Measurements from ENCODE around the gene IER3. TPM values are rescaled to one million over a fixed set of nuclear protein-coding genes. Genes with fewer than 3 reads are reported as not detected.
"Not testable (repeated sequence)": the region's sequence is repeated elsewhere in the genome, so short reads cannot be mapped to it uniquely, and the experiment has no call there.

Gene IER3
- total and polyA plus RNA-seq, 7 donors = 3.1 to 321 (median 18.5) TPM

DNA sequence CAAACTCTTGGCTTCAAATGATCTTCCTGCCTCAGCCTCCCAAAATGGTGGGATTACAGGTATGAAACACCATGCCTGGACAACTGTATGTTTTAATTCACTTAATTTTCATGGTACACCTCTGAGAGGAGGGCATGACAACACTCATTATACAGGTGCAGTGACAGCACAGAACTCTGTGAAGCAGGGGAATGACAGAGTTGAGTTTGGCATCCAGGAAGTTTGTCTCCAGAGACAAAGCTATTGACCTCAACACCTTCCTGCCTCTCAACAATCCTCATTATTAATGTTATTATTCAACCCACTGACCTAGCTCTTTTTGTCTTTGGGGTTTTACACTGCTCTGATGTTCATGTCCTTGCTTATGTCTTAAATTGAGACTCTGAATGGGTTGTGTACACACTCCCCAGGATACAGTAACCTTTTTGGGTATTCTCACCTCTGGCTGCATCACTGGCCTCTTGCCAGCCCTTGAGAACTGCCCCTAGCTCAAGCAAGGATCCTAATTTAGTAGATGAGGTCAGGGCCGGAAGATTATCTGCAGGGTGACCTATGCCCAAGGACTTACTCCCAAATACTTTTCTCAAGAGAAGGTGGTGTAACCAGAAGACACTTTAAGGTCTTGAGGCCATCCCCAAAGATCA, 13.0 kb upstream of the IER3 start:
- peaks cover 24% of the 10 kb centered on the region for H3K4me1 ChIP-seq
- DNase-seq (no peak), ATAC-seq (peak in 2 of 4 donors; percentile 23 to 50)
- TF ChIP-seq, protein P1, sequence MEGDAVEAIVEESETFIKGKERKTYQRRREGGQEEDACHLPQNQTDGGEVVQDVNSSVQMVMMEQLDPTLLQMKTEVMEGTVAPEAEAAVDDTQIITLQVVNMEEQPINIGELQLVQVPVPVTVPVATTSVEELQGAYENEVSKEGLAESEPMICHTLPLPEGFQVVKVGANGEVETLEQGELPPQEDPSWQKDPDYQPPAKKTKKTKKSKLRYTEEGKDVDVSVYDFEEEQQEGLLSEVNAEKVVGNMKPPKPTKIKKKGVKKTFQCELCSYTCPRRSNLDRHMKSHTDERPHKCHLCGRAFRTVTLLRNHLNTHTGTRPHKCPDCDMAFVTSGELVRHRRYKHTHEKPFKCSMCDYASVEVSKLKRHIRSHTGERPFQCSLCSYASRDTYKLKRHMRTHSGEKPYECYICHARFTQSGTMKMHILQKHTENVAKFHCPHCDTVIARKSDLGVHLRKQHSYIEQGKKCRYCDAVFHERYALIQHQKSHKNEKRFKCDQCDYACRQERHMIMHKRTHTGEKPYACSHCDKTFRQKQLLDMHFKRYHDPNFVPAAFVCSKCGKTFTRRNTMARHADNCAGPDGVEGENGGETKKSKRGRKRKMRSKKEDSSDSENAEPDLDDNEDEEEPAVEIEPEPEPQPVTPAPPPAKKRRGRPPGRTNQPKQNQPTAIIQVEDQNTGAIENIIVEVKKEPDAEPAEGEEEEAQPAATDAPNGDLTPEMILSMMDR (IDR thresholded peaks at IDR 0.05) = no peak
- no peaks in the 10 kb centered on the region for H3K9me3 ChIP-seq
- intact Hi-C loops (cut with DNase I) = no loop called here
- H3K27me3 ChIP-seq (ENCODE audit: insufficient read depth in 3 of 3, low read length in 2 of 3) = no peaks in the 10 kb centered on the region
- H3K4me3 ChIP-seq = no peak overlapping the region
- H3K27ac ChIP-seq = peak overlapping the region; percentile 17
- no peaks in the 10 kb centered on the region for H3K36me3 ChIP-seq (ENCODE audit: insufficient read depth in 1 of 2, low read depth in 1 of 2)
- WGBS, 3 donors = 36 to 75% (median 62%) methylated on average over 1 of the region's 1 CpG

DNA sequence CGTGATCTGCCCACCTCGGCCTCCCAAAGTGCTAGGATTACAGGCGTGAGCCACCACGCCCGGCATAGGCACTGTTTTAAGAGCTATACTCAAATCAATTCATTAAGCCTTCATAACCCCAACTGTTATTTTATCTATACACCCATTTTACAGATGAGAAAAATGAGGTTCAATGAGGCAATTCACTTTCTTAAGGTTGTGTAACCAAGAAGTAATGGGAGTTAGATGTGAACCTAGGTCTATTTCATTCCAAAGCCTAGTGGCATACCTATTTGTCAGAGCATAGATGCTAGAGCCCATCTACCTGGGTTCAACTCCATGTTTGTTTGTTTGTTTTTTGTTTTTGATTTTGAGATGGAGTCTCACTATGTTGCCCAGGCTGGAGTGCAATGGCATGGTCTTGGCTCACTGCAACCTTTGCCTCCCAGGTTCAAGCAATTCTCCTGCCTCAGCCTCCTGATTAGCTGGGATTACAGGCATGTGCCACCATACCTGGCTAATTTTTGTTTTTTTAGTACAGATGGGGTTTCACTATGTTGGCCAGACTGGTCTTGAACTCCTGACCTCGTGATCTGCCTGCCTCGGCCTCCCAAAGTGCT, 12.2 kb upstream of the IER3 start:
- H3K4me1 ChIP-seq = peaks cover 30% of the 10 kb centered on the region
- DNase-seq; ATAC-seq; intact Hi-C loops (cut with DNase I); H3K27me3 ChIP-seq (ENCODE audit: insufficient read depth in 3 of 3, low read length in 2 of 3); H3K27ac ChIP-seq; H3K4me3 ChIP-seq; H3K36me3 ChIP-seq (ENCODE audit: insufficient read depth in 1 of 2, low read depth in 1 of 2); H3K9me3 ChIP-seq: not testable (repeated sequence)
- 91 to 98% (median 92%) methylated on average over 7 of the region's 7 CpGs for WGBS, 3 donors

DNA sequence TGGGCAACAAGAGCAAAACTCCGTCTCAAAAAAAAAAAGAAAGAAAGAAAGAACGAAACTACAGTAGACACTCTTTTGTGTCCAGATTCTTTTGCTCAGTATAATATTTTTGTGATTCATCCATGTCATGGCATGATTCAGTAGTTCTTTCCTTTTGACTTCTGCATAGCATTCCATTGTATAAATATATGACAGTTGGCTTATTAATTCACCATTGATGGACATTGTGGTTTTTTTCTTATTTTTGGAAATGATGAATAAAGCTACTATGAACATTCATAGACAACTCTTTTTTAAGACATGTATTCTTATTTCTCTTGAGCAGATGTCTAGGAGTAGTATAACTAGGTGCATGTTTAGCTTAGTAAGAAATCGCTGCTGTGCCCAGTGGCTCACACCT, 10.3 kb upstream of the IER3 start:
- TF ChIP-seq, protein P1 (IDR thresholded peaks at IDR 0.05) = no peak
- H3K4me3 ChIP-seq = no peak overlapping the region
- no peaks in the 10 kb centered on the region for H3K36me3 ChIP-seq (ENCODE audit: insufficient read depth in 1 of 2, low read depth in 1 of 2)
- no peaks in the 10 kb centered on the region for H3K27me3 ChIP-seq (ENCODE audit: insufficient read depth in 3 of 3, low read length in 2 of 3)
- no peaks in the 10 kb centered on the region for H3K9me3 ChIP-seq
- no peak overlapping the region for H3K27ac ChIP-seq
- ATAC-seq (no peak), DNase-seq (no peak)
- intact Hi-C loops (cut with DNase I) = no loop called here
- 91 to 94% (median 93%) methylated on average over 3 of the region's 3 CpGs for whole genome bisulfite sequencing, 3 donors
- peaks cover 33% of the 10 kb centered on the region for H3K4me1 ChIP-seq

DNA sequence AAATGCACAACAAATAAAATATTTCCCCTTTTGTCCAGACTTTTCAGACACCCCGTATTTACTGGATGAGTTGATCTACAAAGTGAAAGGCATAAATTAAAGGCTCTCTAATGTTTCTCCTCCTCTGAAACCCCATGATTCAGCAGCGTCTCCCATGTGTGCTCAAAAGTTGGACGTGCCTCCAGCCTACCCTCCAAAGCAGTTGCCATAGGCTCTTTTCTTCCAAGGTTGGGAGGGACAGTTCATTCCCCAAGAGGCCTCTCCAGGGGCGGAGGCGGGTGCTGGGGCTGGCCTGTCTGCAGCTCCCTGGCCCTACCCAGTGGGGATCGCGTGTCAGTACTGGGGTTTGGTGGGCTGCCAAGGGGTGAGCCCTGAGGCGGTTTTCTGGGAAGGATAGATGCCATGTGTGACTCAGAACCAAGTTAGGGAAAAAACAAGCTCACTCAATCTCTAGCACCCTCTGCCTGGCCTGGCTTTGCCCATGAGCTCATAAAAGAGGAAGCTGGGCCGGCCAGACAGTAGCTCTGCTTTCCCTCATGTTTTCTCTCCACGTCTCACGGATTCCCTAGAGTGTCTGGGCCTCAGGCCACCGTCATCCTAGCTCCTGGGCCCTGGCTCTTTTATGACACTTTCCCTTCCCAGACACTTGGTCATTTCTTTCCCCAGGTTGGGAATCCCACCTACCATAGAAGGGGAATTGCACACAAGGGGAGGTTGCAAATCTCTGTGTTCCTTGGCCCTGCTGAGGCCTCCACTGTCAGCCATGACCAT, 8.0 kb upstream of the IER3 start:
- intact Hi-C loops (cut with DNase I) = no loop called here
- Histone ChIP-seq H3K36me3 (ENCODE audit: insufficient read depth in 1 of 2, low read depth in 1 of 2) (no peaks in the 10 kb centered on the region), H3K4me1 (peaks cover 26% of the 10 kb centered on the region), H3K27ac (peak overlapping the region; percentile 91), H3K27me3 (ENCODE audit: insufficient read depth in 3 of 3, low read length in 2 of 3) (no peaks in the 10 kb centered on the region), H3K9me3 (no peaks in the 10 kb centered on the region), H3K4me3 (peak overlapping the region; percentile 33)
- WGBS, 3 donors = 13 to 21% (median 13%) methylated on average over 12 of the region's 12 CpGs
- peak; percentile 98 to 99 for DNase-seq
- ATAC-seq = peak; percentile 95 to 97 (median 96)
- TF ChIP-seq, protein P1 (IDR thresholded peaks at IDR 0.05) = no peak

DNA sequence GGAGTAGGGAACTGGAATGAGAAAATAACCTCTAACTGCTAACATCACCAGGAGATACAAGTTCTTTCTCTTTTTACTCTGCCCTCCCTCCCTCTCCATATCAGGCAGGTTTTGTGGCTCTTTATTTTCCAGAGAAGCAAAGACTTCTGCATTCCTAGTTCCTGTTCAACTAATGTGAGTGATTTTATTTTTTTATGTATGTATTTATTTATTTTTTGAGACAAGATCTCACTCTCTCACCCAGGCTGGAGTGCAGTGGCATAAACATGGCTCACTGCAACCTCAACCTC, 6.0 kb upstream of the IER3 start:
- TF ChIP-seq, protein P1 (IDR thresholded peaks at IDR 0.05) = no peak
- no peaks in the 10 kb centered on the region for H3K27me3 ChIP-seq (ENCODE audit: insufficient read depth in 3 of 3, low read length in 2 of 3)
- ATAC-seq = no peak
- intact Hi-C loops (cut with DNase I) = no loop called here
- H3K36me3 ChIP-seq (ENCODE audit: insufficient read depth in 1 of 2, low read depth in 1 of 2) = no peaks in the 10 kb centered on the region
- H3K27ac ChIP-seq = peak overlapping the region; percentile 91
- no peaks in the 10 kb centered on the region for H3K9me3 ChIP-seq
- no peak for DNase-seq
- H3K4me3 ChIP-seq = no peak overlapping the region
- H3K4me1 ChIP-seq = peaks cover 24% of the 10 kb centered on the region

All from psoas muscle (tissue), 8 donors.